Ascending aorta (tissue), 2 donors: ENCODE results near the gene TIGD2. TPM values are rescaled to one million over a fixed set of nuclear protein-coding genes. Genes with fewer than 3 reads are reported as not detected.
A peak's percentile ranks its signal among the peaks of the same experiment; 100 is the strongest.

Source experiments
- DNase-seq, 2 donors: peaks; one replicate each; pipeline ENCODE4 v3.0.0-alpha.2; 2019; ENCODE audit warnings: low spot score in 2 of 2
- H3K27ac ChIP-seq, 2 donors: fragments of 200-600 bp; sonication (generic); one replicate each; pipeline ENCODE4 v1.5.1; 2016 to 2017; ENCODE audit warnings: mild to moderate bottlenecking in 1 of 2
- H3K27me3 ChIP-seq: fragments of 200-600 bp; sonication (generic); one replicate; pipeline ENCODE4 v1.5.1; 2017
- H3K36me3 ChIP-seq, 2 donors: fragments of 200-600 bp; sonication (generic); one replicate each; pipeline ENCODE4 v1.5.1; 2016
- H3K4me1 ChIP-seq, 2 donors: fragments of 200-600 bp; sonication (generic); one replicate each; pipeline ENCODE4 v1.5.1; 2016 to 2017; ENCODE audit warnings: mild to moderate bottlenecking in 1 of 2
- H3K4me3 ChIP-seq, 2 donors: fragments of 200-600 bp; sonication (generic); one replicate each; pipeline ENCODE4 v1.5.1; 2016 to 2017; ENCODE audit warnings: mild to moderate bottlenecking in 1 of 2
- H3K9me3 ChIP-seq, 2 donors: fragments of 200-600 bp; sonication (generic); one replicate each; pipeline ENCODE4 v1.5.1; 2016
- CTCF ChIP-seq, 3 experiments: fragments of 200-600 bp in 2 of 3; fragments of 450-650 bp in 1 of 3; sonication (generic) in 2 of 3; IDR thresholded peaks; one replicate each; pipeline ENCODE4 v1.5.1; 2016 to 2019; ENCODE audit warnings: antibody characterized with exemption in 3 of 3, mild to moderate bottlenecking in 1 of 3, moderate library complexity in 1 of 3
- intact Hi-C: fragments of 100-400 bp; cut with DNase I; formaldehyde crosslinking; loops from one replicate; pipeline ENCODE4 v1.15.1; 2023
- total RNA-seq: library from RNA; depleted of rRNA; stranded (reverse); fragments of >200 nt; gene quantifications from one replicate; pipeline ENCODE4 v1.1.0, GENCODE V29; 2016

Gene TIGD2
- total RNA-seq, 1 donor from 2014 or later: 0.21 TPM

- intact Hi-C loops: no loop called here
- no peak for TF ChIP-seq CTCF (IDR thresholded peaks at IDR 0.05)
- no peak overlapping the region for H3K27ac ChIP-seq
Measured at GRCh38 chr4:89100853-89101252, 10.5 kb upstream of the TIGD2 start.

GRCh38 chr4:89101256-89102161, 9.8 kb upstream of the TIGD2 start:
- no peaks in the 10 kb centered on the region for H3K9me3 ChIP-seq
- intact Hi-C loops: no loop called here
- no peaks in the 10 kb centered on the region for H3K27me3 ChIP-seq
- H3K27ac ChIP-seq: no peak overlapping the region
- H3K4me3 ChIP-seq: no peak overlapping the region
- TF ChIP-seq CTCF (IDR thresholded peaks at IDR 0.05): no peak
- no peaks in the 10 kb centered on the region for H3K4me1 ChIP-seq
- no peaks in the 10 kb centered on the region for H3K36me3 ChIP-seq
- no peak for DNase-seq

More at GRCh38 chr4:89100853-89101252, 10.5 kb upstream of the TIGD2 start:
- Histone ChIP-seq H3K4me3 (no peak overlapping the region), H3K27me3 (no peaks in the 10 kb centered on the region), H3K36me3 (no peaks in the 10 kb centered on the region), H3K4me1 (no peaks in the 10 kb centered on the region), H3K9me3 (no peaks in the 10 kb centered on the region)
- no peak for DNase-seq

GRCh38 chr4:89105726-89106125, 5.6 kb upstream of the TIGD2 start:
- Histone ChIP-seq H3K27ac (no peak overlapping the region), H3K27me3 (no peaks in the 10 kb centered on the region), H3K36me3 (no peaks in the 10 kb centered on the region), H3K9me3 (no peaks in the 10 kb centered on the region), H3K4me1 (peaks cover 0 to 4% of the 10 kb centered on the region in 2 donors), H3K4me3 (no peak overlapping the region)
- DNase-seq: no peak
- intact Hi-C loops: no loop called here
- no peak for TF ChIP-seq CTCF (IDR thresholded peaks at IDR 0.05)

- H3K27me3 ChIP-seq: no peaks in the 10 kb centered on the region
- H3K4me3 ChIP-seq: no peak overlapping the region
- H3K36me3 ChIP-seq: no peaks in the 10 kb centered on the region
- intact Hi-C loops: no loop called here
- peaks cover 3 to 4% of the 10 kb centered on the region in 2 donors for H3K4me1 ChIP-seq
- DNase-seq: no peak
- no peaks in the 10 kb centered on the region for H3K9me3 ChIP-seq
- no peak overlapping the region for H3K27ac ChIP-seq
- TF ChIP-seq CTCF (IDR thresholded peaks at IDR 0.05): no peak
Measured at GRCh38 chr4:89108091-89108490, 3.2 kb upstream of the TIGD2 start.

- peaks cover 3 to 4% of the 10 kb centered on the region in 2 donors for H3K4me1 ChIP-seq
- no peak overlapping the region for H3K27ac ChIP-seq
- H3K27me3 ChIP-seq: no peaks in the 10 kb centered on the region
- no peak for TF ChIP-seq CTCF (IDR thresholded peaks at IDR 0.05)
- peak overlapping the region; percentile 68 to 79 for H3K4me3 ChIP-seq
- no peaks in the 10 kb centered on the region for H3K9me3 ChIP-seq
- no peak for DNase-seq
- no peaks in the 10 kb centered on the region for H3K36me3 ChIP-seq
- intact Hi-C loops: loop anchor here (2.0 kb wide), 3 partner anchors 53 to 827 kb away; partner anchors contain the start of genes FAM13A and HERC3
Measured at GRCh38 chr4:89109841-89110540, 1.3 kb upstream of the TIGD2 start.
